ENCODE measurements around the gene NTM.

DNA sequence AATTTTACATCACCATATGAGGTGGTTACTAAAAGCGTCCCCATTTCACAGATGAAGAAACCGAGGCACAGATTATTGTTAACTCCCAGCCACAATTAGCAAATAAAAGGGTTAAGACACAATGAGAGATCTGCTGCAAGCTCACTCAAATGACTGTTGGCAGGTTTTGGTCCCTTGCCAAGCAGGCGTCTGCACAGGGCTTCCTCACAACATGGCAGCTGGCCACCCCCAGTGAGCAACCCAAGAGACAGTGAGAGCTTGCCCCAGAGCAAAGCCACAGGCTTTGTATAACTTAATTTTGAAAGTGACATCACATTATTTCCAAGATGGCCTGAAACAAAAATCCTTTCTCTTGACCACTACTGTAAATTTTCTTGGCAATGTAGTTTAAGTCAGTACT, 217.6 kb downstream of the NTM start:
- TF ChIP-seq, protein P1, sequence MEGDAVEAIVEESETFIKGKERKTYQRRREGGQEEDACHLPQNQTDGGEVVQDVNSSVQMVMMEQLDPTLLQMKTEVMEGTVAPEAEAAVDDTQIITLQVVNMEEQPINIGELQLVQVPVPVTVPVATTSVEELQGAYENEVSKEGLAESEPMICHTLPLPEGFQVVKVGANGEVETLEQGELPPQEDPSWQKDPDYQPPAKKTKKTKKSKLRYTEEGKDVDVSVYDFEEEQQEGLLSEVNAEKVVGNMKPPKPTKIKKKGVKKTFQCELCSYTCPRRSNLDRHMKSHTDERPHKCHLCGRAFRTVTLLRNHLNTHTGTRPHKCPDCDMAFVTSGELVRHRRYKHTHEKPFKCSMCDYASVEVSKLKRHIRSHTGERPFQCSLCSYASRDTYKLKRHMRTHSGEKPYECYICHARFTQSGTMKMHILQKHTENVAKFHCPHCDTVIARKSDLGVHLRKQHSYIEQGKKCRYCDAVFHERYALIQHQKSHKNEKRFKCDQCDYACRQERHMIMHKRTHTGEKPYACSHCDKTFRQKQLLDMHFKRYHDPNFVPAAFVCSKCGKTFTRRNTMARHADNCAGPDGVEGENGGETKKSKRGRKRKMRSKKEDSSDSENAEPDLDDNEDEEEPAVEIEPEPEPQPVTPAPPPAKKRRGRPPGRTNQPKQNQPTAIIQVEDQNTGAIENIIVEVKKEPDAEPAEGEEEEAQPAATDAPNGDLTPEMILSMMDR (IDR thresholded peaks at IDR 0.05 in 2 of 3, conservative IDR thresholded peaks at IDR 0.05 in 1 of 3; ENCODE audit: borderline replicate concordance in 1 of 3, insufficient read depth in 1 of 3, low read depth in 2 of 3, low read length in 2 of 3): no peak
- no peak for TF ChIP-seq EZH2 (IDR thresholded peaks at IDR 0.05)
- no peak for TF ChIP-seq POLR2AphosphoS5 (IDR thresholded peaks at IDR 0.05; ENCODE audit: low read depth, low read length)
- no peak for TF ChIP-seq POLR2A (IDR thresholded peaks at IDR 0.05; ENCODE audit: borderline replicate concordance, extremely low read depth, insufficient read depth, insufficient read length)
- no peak for TF ChIP-seq RAD21 (IDR thresholded peaks at IDR 0.05; ENCODE audit: low read depth)
- TF ChIP-seq CEBPB (IDR thresholded peaks at IDR 0.05; ENCODE audit: low read depth): no peak
- no peak for TF ChIP-seq FOSL1 (IDR thresholded peaks at IDR 0.05; ENCODE audit: low read depth)
- no peak for TF ChIP-seq ZFX (IDR thresholded peaks at IDR 0.05)

Data from HCT116 (cell line).